Trophoblast cell (in vitro differentiated cells and primary cell): Measurements from ENCODE around the gene KRTAP12-1.

ENCODE experiments used
- DNase-seq, 2 donors: peaks; one replicate each; pipeline ENCODE4 v3.0.0-alpha.2; 2016
- H2AFZ ChIP-seq: 2 replicates; pipeline ENCODE4 v1.6.1; 2013; ENCODE audit warnings: low read length, moderate library complexity, mild to moderate bottlenecking; ENCODE audit not compliant: insufficient read depth, poor library complexity
- H2AK5ac ChIP-seq: 2 replicates; pipeline ENCODE4 v1.6.1; 2013; ENCODE audit warnings: mild to moderate bottlenecking, low read length
- H2BK120ac ChIP-seq: 2 replicates; pipeline ENCODE4 v1.6.1; 2013; ENCODE audit warnings: low read length, mild to moderate bottlenecking, moderate library complexity; ENCODE audit not compliant: insufficient read depth, poor library complexity
- H2BK12ac ChIP-seq: 2 replicates; pipeline ENCODE4 v1.6.1; 2013; ENCODE audit warnings: mild to moderate bottlenecking, low read length, moderate library complexity
- H2BK5ac ChIP-seq: 2 replicates; pipeline ENCODE4 v1.6.1; 2013; ENCODE audit warnings: low read length, low read depth, moderate library complexity, mild to moderate bottlenecking; ENCODE audit not compliant: poor library complexity
- H3K14ac ChIP-seq: 2 replicates; pipeline ENCODE4 v1.6.1; 2013; ENCODE audit warnings: mild to moderate bottlenecking, low read length
- H3K18ac ChIP-seq: 2 replicates; pipeline ENCODE4 v1.6.1; 2013; ENCODE audit warnings: mild to moderate bottlenecking, low read length
- H3K23ac ChIP-seq: 2 replicates; pipeline ENCODE4 v1.6.1; 2013; ENCODE audit warnings: low read length
- H3K27ac ChIP-seq: 2 replicates; pipeline ENCODE4 v1.5.1; 2013; ENCODE audit warnings: low read depth, mild to moderate bottlenecking, inconsistent platforms, low read length, moderate library complexity
- H3K27me3 ChIP-seq: 2 replicates; pipeline ENCODE4 v1.6.1; 2013; ENCODE audit warnings: inconsistent platforms, mild to moderate bottlenecking, low read length, moderate library complexity; ENCODE audit not compliant: insufficient read depth
- H3K36me3 ChIP-seq, 2 experiments: 1 replicate in 1 of 2; 2 replicates in 1 of 2; pipeline ENCODE4 v1.6.1; 2013; ENCODE audit warnings: low read length in 2 of 2, mild to moderate bottlenecking in 2 of 2, moderate library complexity in 1 of 2; ENCODE audit not compliant: insufficient read depth in 2 of 2, control insufficient read depth in 1 of 2
- H3K4ac ChIP-seq: 2 replicates; pipeline ENCODE4 v1.6.1; 2013; ENCODE audit warnings: low read depth, mild to moderate bottlenecking, low read length, moderate library complexity
- H3K4me1 ChIP-seq, 2 experiments: 1 replicate in 1 of 2; 2 replicates in 1 of 2; pipeline ENCODE4 v1.6.1; 2013; ENCODE audit warnings: low read length in 2 of 2, mild to moderate bottlenecking in 2 of 2, moderate library complexity in 1 of 2; ENCODE audit not compliant: insufficient read depth in 2 of 2, control insufficient read depth in 1 of 2
- H3K4me2 ChIP-seq: 2 replicates; pipeline ENCODE4 v1.6.1; 2013; ENCODE audit warnings: inconsistent platforms, mild to moderate bottlenecking, low read length, moderate library complexity
- H3K4me3 ChIP-seq: 2 replicates; pipeline ENCODE4 v1.5.1; 2013; ENCODE audit warnings: mild to moderate bottlenecking, low read depth, low read length, inconsistent platforms
- H3K79me1 ChIP-seq: one replicate; pipeline ENCODE4 v1.6.1; 2013; ENCODE audit warnings: low read length
- H3K79me2 ChIP-seq: 2 replicates; pipeline ENCODE4 v1.6.1; 2013; ENCODE audit warnings: low read length, mild to moderate bottlenecking; ENCODE audit not compliant: control insufficient read depth, insufficient read depth, poor library complexity
- H3K9ac ChIP-seq: 2 replicates; pipeline ENCODE4 v1.6.1; 2013; ENCODE audit warnings: mild to moderate bottlenecking, low read length
- H3K9me3 ChIP-seq: 2 replicates; pipeline ENCODE4 v1.6.1; 2013; ENCODE audit warnings: low read depth, mild to moderate bottlenecking, control low read depth, inconsistent platforms, low read length; ENCODE audit not compliant: insufficient read depth
- H4K12ac ChIP-seq: 2 replicates; pipeline ENCODE4 v1.6.1; 2013; ENCODE audit warnings: low read depth, mild to moderate bottlenecking, low read length, moderate library complexity
- H4K8ac ChIP-seq: 2 replicates; pipeline ENCODE4 v1.6.1; 2013; ENCODE audit warnings: low read depth, mild to moderate bottlenecking, low read length, moderate library complexity
- H4K91ac ChIP-seq: one replicate; pipeline ENCODE4 v1.6.1; 2013; ENCODE audit warnings: low read depth, mild to moderate bottlenecking, low read length, moderate library complexity
- WGBS: extraction: QIAGEN DNeasy Blood & Tissue Kit; methylation state at CpG from one replicate; pipeline ENCODE4 v1.1.7; 2013; ENCODE audit warnings: missing lambda C conversion rate; ENCODE audit not compliant: insufficient read length, insufficient coverage; ENCODE audit errors: extremely low coverage; 5-methylcytosine and 5-hydroxymethylcytosine counted together

The KRTAP12-1 gene

DNA sequence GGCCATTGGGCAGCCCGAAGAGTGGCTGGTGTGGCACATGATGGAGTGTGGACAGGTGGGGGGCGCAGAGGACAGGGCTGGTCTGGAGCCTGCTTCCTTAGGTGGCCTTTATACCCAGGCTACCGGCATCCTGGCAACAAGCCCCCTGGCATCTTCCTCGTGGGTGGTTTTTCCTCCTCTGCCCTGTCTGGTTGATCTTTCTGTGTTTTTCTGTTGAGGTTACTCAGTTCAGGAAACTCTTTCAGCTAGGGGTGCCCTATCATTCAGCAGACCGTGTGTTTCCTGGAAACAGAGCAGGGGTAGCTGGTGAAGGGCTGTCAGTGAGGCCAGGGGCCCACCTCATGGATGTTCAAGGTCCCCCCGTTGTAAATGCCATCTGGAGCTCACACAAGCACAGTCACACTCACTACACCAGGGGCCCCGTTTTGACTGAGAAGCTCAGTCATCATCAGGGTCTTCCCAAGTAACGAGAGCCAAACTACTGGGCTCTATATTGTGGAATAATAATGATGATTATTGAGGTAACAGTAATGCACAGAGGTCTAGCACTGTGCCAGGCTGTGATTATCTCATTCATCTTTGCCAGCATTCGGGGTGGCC lies 27.3 kb downstream of the KRTAP12-1 start, which contains the start of gene KRTAP12-4:
Gene KRTAP12-4, minus strand, starts transcription at position 84 of the 600 bp plus-strand sequence. Its CDS starts 45 bp downstream, at position 39.
- Histone ChIP-seq H3K79me1 (no peaks in the 10 kb centered on the region), H3K9ac (no peak within 1 kb of the TSS), H3K36me3 (no peaks in the 10 kb centered on the region), H3K4me1 (peaks cover 2 to 7% of the 10 kb centered on the region in 2 experiments), H2BK120ac (no peak within 1 kb of the TSS), H2AFZ (no peak within 1 kb of the TSS), H3K4me2 (no peak within 1 kb of the TSS), H3K27me3 (no peaks in the 10 kb centered on the region), H3K14ac (no peak within 1 kb of the TSS), H3K79me2 (no peaks in the 10 kb centered on the region), H4K91ac (no peak within 1 kb of the TSS), H2AK5ac (no peak within 1 kb of the TSS), H4K12ac (no peak within 1 kb of the TSS), H2BK5ac (no peak within 1 kb of the TSS), H3K9me3 (peaks cover 18% of the 10 kb centered on the region), H3K4ac (no peak within 1 kb of the TSS), H4K8ac (no peak within 1 kb of the TSS), H3K23ac (no peak within 1 kb of the TSS), H3K27ac (no peak within 1 kb of the TSS), H3K4me3 (no peak within 1 kb of the TSS), H3K18ac (no peak within 1 kb of the TSS), H2BK12ac (no peak within 1 kb of the TSS)
- no peak for DNase-seq
- WGBS, result no CpG with 5 or more reads among the region's 9 CpGs

DNA sequence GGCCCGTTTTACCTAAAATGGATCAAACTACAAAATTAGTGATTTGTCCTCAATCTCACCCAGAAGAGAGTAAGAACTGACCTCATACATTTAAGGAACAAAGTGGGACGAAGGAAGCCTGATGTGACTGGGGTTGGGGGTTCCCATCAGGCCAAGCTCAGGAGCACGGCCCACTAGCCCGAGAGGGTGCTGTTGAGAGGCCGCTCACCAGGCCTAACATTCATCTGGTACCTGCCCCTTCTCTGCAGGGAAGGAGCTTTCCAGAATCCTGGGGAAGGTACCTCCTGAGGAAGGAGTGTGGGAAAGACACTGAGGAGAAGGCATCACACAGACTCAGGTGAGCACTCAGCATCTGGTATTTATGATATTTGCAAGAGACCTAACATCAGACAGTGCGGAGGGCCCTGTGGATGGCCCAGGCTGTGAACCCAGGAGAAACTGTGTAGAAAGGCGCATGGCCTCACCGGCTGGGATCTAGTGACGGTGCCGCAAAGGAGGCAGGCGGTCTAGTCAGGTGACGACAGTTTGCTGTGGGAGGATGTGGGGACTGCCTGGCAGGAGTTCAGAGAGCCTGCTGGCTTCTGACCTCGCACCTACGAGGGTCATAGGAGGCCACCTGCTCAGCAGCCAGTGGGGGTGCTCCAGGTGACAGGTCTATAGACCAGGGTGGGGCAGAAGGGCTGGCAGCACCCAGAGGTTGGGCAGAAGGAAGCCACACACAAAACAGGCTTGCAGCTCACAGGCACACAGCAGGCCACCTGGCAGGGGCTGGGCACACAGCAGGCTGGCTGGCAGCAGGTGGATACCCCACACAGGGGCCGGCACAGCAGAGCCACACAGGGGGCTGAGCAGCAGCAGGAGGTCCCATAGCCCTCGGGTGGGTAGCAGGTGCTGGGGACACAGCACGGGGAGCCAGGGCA lies 28.0 kb downstream of the KRTAP12-1 start:
- Histone ChIP-seq H4K91ac (no peak overlapping the region), H3K4me3 (no peak overlapping the region), H3K27ac (no peak overlapping the region), H3K79me1 (no peaks in the 10 kb centered on the region), H3K79me2 (no peaks in the 10 kb centered on the region), H3K4me1 (peaks cover 2 to 5% of the 10 kb centered on the region in 2 experiments), H2BK12ac (no peak overlapping the region), H3K4me2 (no peak overlapping the region), H3K4ac (no peak overlapping the region), H3K14ac (no peak overlapping the region), H3K9ac (no peak overlapping the region), H2BK120ac (no peak overlapping the region), H3K27me3 (no peaks in the 10 kb centered on the region), H3K36me3 (no peaks in the 10 kb centered on the region), H3K18ac (no peak overlapping the region), H4K8ac (no peak overlapping the region), H3K23ac (no peak overlapping the region), H2AK5ac (no peak overlapping the region), H3K9me3 (peaks cover 17% of the 10 kb centered on the region), H2BK5ac (no peak overlapping the region), H2AFZ (no peak overlapping the region), H4K12ac (no peak overlapping the region)
- no peak for DNase-seq
- WGBS, result no CpG with 5 or more reads among the region's 17 CpGs

DNA sequence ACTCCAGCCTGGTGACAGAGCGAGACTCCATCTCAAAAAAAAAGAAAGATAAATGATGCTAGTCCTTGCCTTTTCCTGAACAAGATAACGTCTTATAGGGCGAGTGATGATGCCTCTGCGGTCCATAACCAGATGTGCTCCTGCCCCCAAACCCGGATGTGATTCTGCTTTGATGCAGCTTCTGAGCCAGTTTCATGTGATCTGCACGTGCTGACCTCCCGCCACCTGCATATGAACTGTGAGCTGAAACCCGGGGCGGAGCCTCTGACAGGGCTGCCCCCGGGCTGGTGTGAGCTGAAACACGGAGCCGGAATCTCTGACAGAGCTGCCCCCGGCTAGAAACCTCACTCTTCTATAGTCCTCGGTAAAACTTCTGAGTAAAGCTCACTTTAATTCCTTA lies 28.8 kb downstream of the KRTAP12-1 start:
- no peak for DNase-seq
- H3K4me1 ChIP-seq, result peaks cover 2 to 4% of the 10 kb centered on the region in 2 experiments
- no peak overlapping the region for H4K8ac ChIP-seq
- H2BK5ac ChIP-seq, result no peak overlapping the region
- H3K79me1 ChIP-seq, result no peaks in the 10 kb centered on the region
- no peaks in the 10 kb centered on the region for H3K79me2 ChIP-seq
- no peak overlapping the region for H2BK12ac ChIP-seq
- H3K23ac ChIP-seq, result no peak overlapping the region
- no peak overlapping the region for H2AFZ ChIP-seq
- no peak overlapping the region for H3K9ac ChIP-seq
- H2AK5ac ChIP-seq, result no peak overlapping the region
- no peak overlapping the region for H4K91ac ChIP-seq
- H3K4me3 ChIP-seq, result no peak overlapping the region
- peaks cover 15% of the 10 kb centered on the region for H3K9me3 ChIP-seq
- H3K18ac ChIP-seq, result no peak overlapping the region
- no peaks in the 10 kb centered on the region for H3K36me3 ChIP-seq
- no peak overlapping the region for H4K12ac ChIP-seq
- H3K27me3 ChIP-seq, result no peaks in the 10 kb centered on the region
- H3K4me2 ChIP-seq, result no peak overlapping the region
- no peak overlapping the region for H3K27ac ChIP-seq
- WGBS, result no CpG with 5 or more reads among the region's 14 CpGs
- no peak overlapping the region for H3K14ac ChIP-seq
- H3K4ac ChIP-seq, result no peak overlapping the region
- no peak overlapping the region for H2BK120ac ChIP-seq

DNA sequence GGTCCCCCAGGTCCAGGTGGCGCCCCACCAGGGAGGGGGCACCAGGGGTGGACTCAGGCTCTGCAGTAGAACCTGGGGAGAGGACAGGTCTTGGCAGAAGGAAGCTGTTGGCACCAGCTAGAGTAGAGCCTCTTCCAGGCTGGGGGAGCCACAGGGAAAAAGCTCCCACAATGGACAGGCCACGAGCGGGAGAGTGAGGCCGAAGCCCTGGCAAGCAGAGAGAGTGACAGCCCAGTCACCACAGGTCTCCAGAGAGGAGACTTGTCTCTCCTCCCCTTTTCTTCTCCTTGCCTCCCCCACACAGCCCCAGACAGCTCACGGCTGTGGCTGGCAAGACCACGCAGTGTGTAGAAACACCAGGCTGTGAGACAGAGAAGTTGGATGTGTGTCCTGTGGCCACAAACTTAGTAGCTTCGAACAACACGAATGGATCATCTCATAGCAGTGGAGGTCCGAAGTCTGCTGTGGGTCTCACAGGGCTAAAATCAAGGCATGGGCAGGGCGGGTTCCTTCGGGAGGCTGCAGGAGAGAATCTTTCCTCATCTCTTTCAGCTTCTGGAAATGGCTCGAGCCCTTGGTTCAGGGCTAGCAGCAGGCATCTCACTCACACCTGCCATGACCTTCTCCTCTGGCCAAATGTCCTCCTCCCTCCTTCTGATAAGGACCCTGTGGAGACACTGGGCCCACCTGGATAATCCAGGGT lies 30.8 kb downstream of the KRTAP12-1 start:
- no peak overlapping the region for H2AFZ ChIP-seq
- H3K4me2 ChIP-seq, result no peak overlapping the region
- no CpG with 5 or more reads among the region's 12 CpGs for WGBS

More for the DNA sequence above, 30.8 kb downstream of the KRTAP12-1 start:
- Histone ChIP-seq H3K18ac (no peak overlapping the region), H3K4me3 (no peak overlapping the region), H2BK120ac (no peak overlapping the region), H2BK5ac (no peak overlapping the region), H2BK12ac (no peak overlapping the region), H3K9ac (no peak overlapping the region), H4K8ac (no peak overlapping the region), H2AK5ac (no peak overlapping the region), H3K27ac (no peak overlapping the region), H3K4ac (no peak overlapping the region), H4K12ac (no peak overlapping the region), H3K27me3 (no peaks in the 10 kb centered on the region), H3K9me3 (peaks cover 11% of the 10 kb centered on the region), H3K79me1 (no peaks in the 10 kb centered on the region), H3K79me2 (no peaks in the 10 kb centered on the region), H3K36me3 (no peaks in the 10 kb centered on the region), H4K91ac (no peak overlapping the region), H3K14ac (no peak overlapping the region), H3K4me1 (no peaks in the 10 kb centered on the region), H3K23ac (no peak overlapping the region)
- DNase-seq, result no peak
